ENCODE measurements around the gene ZBTB44.
"Not testable (repeated sequence)": the region's sequence is repeated elsewhere in the genome, so short reads cannot be mapped to it uniquely, and the experiment has no call there.

ZBTB44 gene

GRCh38 chr11:130312046-130312445 lies 2.7 kb downstream of the ZBTB44 start:
- DNase-seq (ENCODE audit: low read depth, low spot score) = no peak

- DNase-seq (ENCODE audit: low read depth, low spot score) = no peak
Measured at GRCh38 chr11:130310622-130311021, 4.1 kb downstream of the ZBTB44 start.

GRCh38 chr11:130308886-130309285 lies 5.8 kb downstream of the ZBTB44 start:
- no peak for DNase-seq (ENCODE audit: low read depth, low spot score)

- no peak for DNase-seq (ENCODE audit: low read depth, low spot score)
Measured at GRCh38 chr11:130308059-130308458, 6.7 kb downstream of the ZBTB44 start.

- DNase-seq (ENCODE audit: low read depth, low spot score) = no peak
Measured at GRCh38 chr11:130304651-130305050, 10.1 kb downstream of the ZBTB44 start.

- DNase-seq (ENCODE audit: low read depth, low spot score) = no peak
Measured at GRCh38 chr11:130301002-130301401, 13.7 kb downstream of the ZBTB44 start.

- no peak for DNase-seq (ENCODE audit: low read depth, low spot score)
Measured at GRCh38 chr11:130300567-130300966, 14.2 kb downstream of the ZBTB44 start.

- DNase-seq (ENCODE audit: low read depth, low spot score) = no peak
Measured at GRCh38 chr11:130299978-130300377, 14.7 kb downstream of the ZBTB44 start.

- DNase-seq (ENCODE audit: low read depth, low spot score) = no peak
Measured at GRCh38 chr11:130295657-130296056, 19.1 kb downstream of the ZBTB44 start.

- no peak for DNase-seq (ENCODE audit: low read depth, low spot score)
Measured at GRCh38 chr11:130282111-130282510, 32.6 kb downstream of the ZBTB44 start.

GRCh38 chr11:130281341-130281740 lies 33.4 kb downstream of the ZBTB44 start:
- not testable (repeated sequence) for DNase-seq (ENCODE audit: low read depth, low spot score)

- DNase-seq (ENCODE audit: low read depth, low spot score) = no peak
Measured at GRCh38 chr11:130279989-130280388, 34.7 kb downstream of the ZBTB44 start.

GRCh38 chr11:130278745-130279144 lies 36.0 kb downstream of the ZBTB44 start:
- no peak for DNase-seq (ENCODE audit: low read depth, low spot score)

GRCh38 chr11:130278151-130278550 lies 36.6 kb downstream of the ZBTB44 start:
- no peak for DNase-seq (ENCODE audit: low read depth, low spot score)

- DNase-seq (ENCODE audit: low read depth, low spot score) = no peak
Measured at GRCh38 chr11:130272336-130272735, 42.4 kb downstream of the ZBTB44 start.

GRCh38 chr11:130269326-130269943 lies 45.3 kb downstream of the ZBTB44 start:
- DNase-seq (ENCODE audit: low read depth, low spot score) = no peak

GRCh38 chr11:130263351-130263750 lies 51.4 kb downstream of the ZBTB44 start:
- no peak for DNase-seq (ENCODE audit: low read depth, low spot score)

- no peak for DNase-seq (ENCODE audit: low read depth, low spot score)
Measured at GRCh38 chr11:130262424-130262823, 52.3 kb downstream of the ZBTB44 start.

GRCh38 chr11:130261571-130261970 lies 53.1 kb downstream of the ZBTB44 start:
- no peak for DNase-seq (ENCODE audit: low read depth, low spot score)

- no peak for DNase-seq (ENCODE audit: low read depth, low spot score)
Measured at GRCh38 chr11:130260742-130261141, 54.0 kb downstream of the ZBTB44 start.

- DNase-seq (ENCODE audit: low read depth, low spot score) = no peak
Measured at GRCh38 chr11:130260080-130260627, 54.6 kb downstream of the ZBTB44 start.

- not testable (repeated sequence) for DNase-seq (ENCODE audit: low read depth, low spot score)
Measured at GRCh38 chr11:130251763-130252162, 63.0 kb downstream of the ZBTB44 start.

GRCh38 chr11:130249929-130250328 lies 64.8 kb downstream of the ZBTB44 start:
- not testable (repeated sequence) for DNase-seq (ENCODE audit: low read depth, low spot score)

GRCh38 chr11:130249371-130249770 lies 65.3 kb downstream of the ZBTB44 start:
- DNase-seq (ENCODE audit: low read depth, low spot score) = no peak
